Testis (tissue), 3 donors: ENCODE data around the gene DPH6. TPM values are rescaled to one million over a fixed set of nuclear protein-coding genes. Genes with fewer than 3 reads are reported as not detected.

Experiments used
- DNase-seq: peaks from one replicate; pipeline ENCODE4 v3.0.0-alpha.2; 2019
- H3K27ac ChIP-seq, 2 donors: fragments of 200-600 bp; sonication (generic); one replicate each; pipeline ENCODE4 v1.5.1; 2019
- H3K27me3 ChIP-seq: fragments of 200-600 bp; sonication (generic); one replicate; pipeline ENCODE4 v1.5.1; 2019
- H3K36me3 ChIP-seq: fragments of 200-600 bp; sonication (generic); one replicate; pipeline ENCODE4 v1.5.1; 2017; ENCODE audit warnings: low read depth; ENCODE audit errors: missing control alignments
- H3K4me1 ChIP-seq: fragments of 200-600 bp; sonication (generic); one replicate; pipeline ENCODE4 v1.5.1; 2019
- H3K4me3 ChIP-seq, 2 donors: fragments of 200-600 bp; sonication (generic); one replicate each; pipeline ENCODE4 v1.5.1; 2017 to 2019
- H3K9me3 ChIP-seq: fragments of 200-600 bp; sonication (generic); one replicate; pipeline ENCODE4 v1.5.1; 2017
- CTCF ChIP-seq, 3 experiments: fragments of 450-650 bp in 2 of 3; fragments of 200-600 bp in 1 of 3; sonication (generic) in 1 of 3; IDR thresholded peaks; one replicate each; pipeline ENCODE4 v1.5.1; 2016 to 2019; ENCODE audit warnings: antibody characterized with exemption in 3 of 3, mild to moderate bottlenecking in 2 of 3, moderate library complexity in 1 of 3
- POLR2A ChIP-seq: fragments of 450-650 bp; IDR thresholded peaks from one replicate; pipeline ENCODE4 v1.6.1; 2017; ENCODE audit warnings: antibody characterized with exemption, mild to moderate bottlenecking, moderate library complexity
- WGBS, 2 donors: methylation state at CpG; one replicate each; pipeline ENCODE4 v1.1.5; 2018; 5-methylcytosine and 5-hydroxymethylcytosine counted together
- intact Hi-C: fragments of 100-400 bp; cut with DNase I; formaldehyde crosslinking; loops from one replicate; pipeline ENCODE4 v1.15.1; 2023; ENCODE audit warnings: low total_unique reads
- polyA plus RNA-seq: library from polyadenylated mRNA; stranded (reverse); fragments of 350-450 nt; fragmentation: Illumina TruSeq; extraction: RNeasy Lipid Tissue Mini Kit (QIAGEN cat#74804); gene quantifications from one replicate; pipeline ENCODE4 v1.2.3, GENCODE V29; 2014; ENCODE audit warnings: low read depth, low replicate concordance; ENCODE audit not compliant: insufficient read depth
- total RNA-seq, 2 donors: library from RNA; depleted of rRNA; stranded (reverse); fragments of >200 nt; gene quantifications; one replicate each; pipeline ENCODE4 v1.2.3, GENCODE V29; 2016

Gene DPH6
- total and polyA plus RNA-seq, 3 donors from 2014 or later, result 11.6 to 37.2 (median 30.8) TPM

DNA sequence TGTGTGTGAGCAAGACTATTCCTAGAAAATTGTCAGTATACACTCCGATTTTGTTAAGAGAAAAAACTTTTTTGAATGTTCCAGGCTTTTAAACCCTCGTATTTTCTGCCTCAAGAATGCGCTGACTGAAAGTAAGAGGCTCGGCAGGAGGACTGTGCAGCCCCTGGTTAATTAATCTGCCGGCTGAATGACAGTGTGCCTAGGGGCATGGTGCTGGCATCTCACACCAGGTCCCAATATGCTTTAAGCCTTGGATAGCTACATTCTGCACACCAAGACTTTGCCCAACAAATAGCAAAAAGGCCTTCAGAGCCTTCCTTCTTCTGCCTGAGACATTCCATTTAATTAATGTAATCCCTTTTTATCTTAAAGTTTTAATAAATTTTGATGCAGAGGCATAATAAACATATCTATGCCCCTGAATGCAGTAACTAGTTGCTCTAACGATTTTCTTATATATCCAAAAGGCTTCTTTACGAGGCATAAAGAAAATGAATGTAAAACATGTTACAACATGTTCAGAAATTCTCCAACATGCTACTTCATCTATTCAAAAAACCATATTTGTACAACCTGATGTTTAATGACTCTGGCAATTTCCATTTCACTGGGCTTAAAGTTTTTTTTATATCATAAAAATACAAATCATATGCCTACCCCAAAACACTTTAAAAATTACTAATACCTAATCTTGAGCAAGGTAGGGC, 37.9 kb downstream of the DPH6 start:
- Histone ChIP-seq H3K36me3 (no peaks in the 10 kb centered on the region), H3K4me3 (no peak overlapping the region), H3K27ac (no peak overlapping the region), H3K9me3 (no peaks in the 10 kb centered on the region), H3K4me1 (no peaks in the 10 kb centered on the region), H3K27me3 (no peaks in the 10 kb centered on the region)
- TF ChIP-seq POLR2A (no peak), CTCF (IDR thresholded peaks at IDR 0.05) (no peak)
- DNase-seq, result no peak
- WGBS, 2 donors, result 92 to 96% methylated on average over 7 of the region's 7 CpGs
- intact Hi-C loops, result no loop called here

DNA sequence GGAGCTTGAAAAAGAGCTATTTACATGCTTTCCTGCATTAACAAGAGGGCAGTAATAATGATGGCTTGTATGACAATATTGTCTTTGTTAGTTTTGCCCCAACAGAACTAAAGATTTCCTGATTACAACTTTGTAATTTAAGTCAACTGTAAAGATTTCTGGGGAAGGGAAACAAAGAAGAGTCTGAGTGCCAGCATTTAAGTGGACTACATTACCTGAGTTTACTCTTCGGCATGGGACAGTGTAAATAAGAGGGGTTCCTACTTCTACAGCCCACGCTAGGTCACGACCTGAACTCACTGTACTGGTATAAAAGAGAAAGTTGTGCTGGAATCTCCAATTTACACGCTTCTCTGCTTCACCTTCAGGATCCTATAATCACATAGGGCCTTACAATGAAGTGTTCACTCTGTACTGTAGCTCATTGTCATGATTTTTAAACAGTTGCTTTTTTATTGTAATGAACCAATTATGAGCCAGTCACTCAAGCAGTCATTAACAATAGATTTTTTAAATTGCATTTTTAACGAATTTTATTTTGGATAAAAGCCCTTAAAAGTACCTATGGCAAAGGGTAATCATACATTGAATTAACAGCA, 39.6 kb downstream of the DPH6 start:
- TF ChIP-seq CTCF (IDR thresholded peaks at IDR 0.05), result no peak
- no peak for TF ChIP-seq POLR2A
- Histone ChIP-seq H3K4me3 (no peak overlapping the region), H3K4me1 (no peaks in the 10 kb centered on the region), H3K27ac (no peak overlapping the region), H3K27me3 (no peaks in the 10 kb centered on the region), H3K9me3 (no peaks in the 10 kb centered on the region), H3K36me3 (no peaks in the 10 kb centered on the region)
- no peak for DNase-seq
- intact Hi-C loops, result no loop called here
- 56 to 70% methylated on average over 5 of the region's 5 CpGs for WGBS, 2 donors

- TF ChIP-seq CTCF (IDR thresholded peaks at IDR 0.05) (no peak), POLR2A (no peak)
- DNase-seq, result no peak
- Histone ChIP-seq H3K27ac (no peak overlapping the region), H3K36me3 (no peaks in the 10 kb centered on the region), H3K4me1 (no peaks in the 10 kb centered on the region), H3K9me3 (no peaks in the 10 kb centered on the region), H3K4me3 (no peak overlapping the region), H3K27me3 (no peaks in the 10 kb centered on the region)
- intact Hi-C loops, result no loop called here
These were observed 40.2 kb downstream of the DPH6 start for GRCh38 chr15:35505809-35506208.

DNA sequence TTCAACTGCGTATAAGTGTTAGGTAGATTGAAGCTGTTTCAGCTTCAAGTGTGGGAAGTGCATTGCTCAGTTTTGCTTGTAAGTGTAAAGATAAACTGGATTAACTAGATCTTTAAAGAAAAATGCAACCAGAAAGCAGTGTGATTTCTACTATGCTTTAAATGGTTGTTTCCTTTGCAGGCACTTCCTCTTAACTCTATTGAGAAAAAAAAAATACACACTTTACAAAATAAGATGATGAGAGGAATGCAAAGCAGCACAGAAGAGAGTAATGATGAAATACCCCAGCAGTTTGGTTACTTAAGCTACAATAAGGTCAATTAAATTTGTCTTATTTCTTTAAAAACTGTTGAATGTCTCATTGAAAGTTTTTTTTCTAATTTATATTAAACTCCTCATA, 40.8 kb downstream of the DPH6 start:
- intact Hi-C loops, result no loop called here
- WGBS, 2 donors, result 85 to 91% methylated on average over 1 of the region's 1 CpG
- no peak for DNase-seq

More for the DNA sequence above, 40.8 kb downstream of the DPH6 start:
- H3K27me3 ChIP-seq, result no peaks in the 10 kb centered on the region
- no peaks in the 10 kb centered on the region for H3K36me3 ChIP-seq
- no peak overlapping the region for H3K4me3 ChIP-seq
- no peaks in the 10 kb centered on the region for H3K4me1 ChIP-seq
- H3K9me3 ChIP-seq, result no peaks in the 10 kb centered on the region
- no peak for TF ChIP-seq CTCF (IDR thresholded peaks at IDR 0.05)
- TF ChIP-seq POLR2A, result no peak
- no peak overlapping the region for H3K27ac ChIP-seq
